ENCODE results near the gene MRPS23.

Gene MRPS23

GRCh38 chr17:57888311-57889216 lies 38.7 kb upstream of the MRPS23 start:
- Histone ChIP-seq H3K27ac (replicated peaks; ENCODE audit: low read length) (no peak overlapping the region), H3K4me1 (ENCODE audit: control insufficient read depth in 2 of 2, insufficient read depth in 1 of 2, low read depth in 1 of 2, low read length in 2 of 2) (peaks cover 11 to 14% of the 10 kb centered on the region in 2 donors), H3K9me3 (replicated peaks in 1 of 2; ENCODE audit: control insufficient read depth in 2 of 2, insufficient read depth in 1 of 2, low read depth in 1 of 2, low read length in 2 of 2) (peaks cover 0 to 6% of the 10 kb centered on the region in 2 donors), H3K4ac (ENCODE audit: low read length) (no peak overlapping the region), H2BK5ac (ENCODE audit: low read length) (no peak overlapping the region), H3K4me3 (ENCODE audit: low read length in 2 of 2) (no peak overlapping the region), H3K4me2 (ENCODE audit: insufficient read depth, low read length, poor library complexity, severe bottlenecking) (no peak overlapping the region), H3K18ac (ENCODE audit: low read length) (peak overlapping the region; percentile 15), H3K9ac (ENCODE audit: low read depth, low read length, poor library complexity) (no peak overlapping the region), H2BK12ac (ENCODE audit: low read length) (no peak overlapping the region), H2BK120ac (ENCODE audit: low read depth, low read length) (no peak overlapping the region), H3K14ac (ENCODE audit: low read length) (no peak overlapping the region), H4K91ac (ENCODE audit: low read depth, low read length, poor library complexity) (no peak overlapping the region), H3K23ac (ENCODE audit: low read depth, low read length, poor library complexity) (no peak overlapping the region), H2AK5ac (ENCODE audit: low read depth, low read length) (peak overlapping the region; percentile 10), H3K27me3 (ENCODE audit: control insufficient read depth in 3 of 3, insufficient read depth in 3 of 3, low read depth in 1 of 3, low read length in 3 of 3) (no peaks in the 10 kb centered on the region), H4K8ac (ENCODE audit: low read depth, low read length) (no peak overlapping the region), H2BK15ac (ENCODE audit: low read length) (no peak overlapping the region), H2AFZ (ENCODE audit: low read length) (no peak overlapping the region), H3K36me3 (replicated peaks in 1 of 2; ENCODE audit: control insufficient read depth in 2 of 2, insufficient read depth in 2 of 2, low read length in 2 of 2) (peaks cover 3 to 33% of the 10 kb centered on the region in 2 donors), H3K79me1 (ENCODE audit: low read depth, low read length) (peaks cover 3% of the 10 kb centered on the region)
- WGBS, 2 donors (ENCODE audit: extremely low coverage in 2 of 2, insufficient read length in 2 of 2, insufficient replicate concordance in 1 of 2) = no CpG with 5 or more reads among the region's 12 CpGs
- no peak for DNase-seq (ENCODE audit: low spot score)

DNA sequence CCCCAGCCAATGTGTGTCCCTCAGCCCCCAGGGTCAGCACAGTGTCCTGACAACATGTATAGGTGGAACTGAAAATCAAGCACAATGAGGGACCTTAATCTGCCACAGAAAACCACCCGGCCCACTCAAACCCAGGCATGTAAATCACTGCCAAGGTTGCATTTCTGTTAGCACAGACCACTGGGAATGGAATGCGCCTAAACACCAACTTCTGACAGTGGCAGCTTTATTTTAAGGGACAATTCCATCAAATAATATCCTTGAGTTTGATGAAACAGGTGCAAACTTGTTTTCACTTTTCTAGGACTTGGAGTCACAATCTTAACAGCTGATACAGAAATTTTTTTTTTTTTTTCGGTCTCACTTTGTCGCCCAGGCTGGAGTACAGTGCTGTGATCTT lies 37.3 kb upstream of the MRPS23 start:
- Histone ChIP-seq H3K79me1 (ENCODE audit: low read depth, low read length) (peaks cover 3% of the 10 kb centered on the region), H2AFZ (ENCODE audit: low read length) (no peak overlapping the region), H2BK15ac (ENCODE audit: low read length) (no peak overlapping the region), H3K9me3 (replicated peaks in 1 of 2; ENCODE audit: control insufficient read depth in 2 of 2, insufficient read depth in 1 of 2, low read depth in 1 of 2, low read length in 2 of 2) (peaks cover 2 to 16% of the 10 kb centered on the region in 2 donors), H3K4me3 (ENCODE audit: low read length in 2 of 2) (no peak overlapping the region), H3K4ac (ENCODE audit: low read length) (no peak overlapping the region), H4K91ac (ENCODE audit: low read depth, low read length, poor library complexity) (no peak overlapping the region), H3K18ac (ENCODE audit: low read length) (no peak overlapping the region), H2BK5ac (ENCODE audit: low read length) (no peak overlapping the region), H2AK5ac (ENCODE audit: low read depth, low read length) (no peak overlapping the region), H4K8ac (ENCODE audit: low read depth, low read length) (no peak overlapping the region), H3K14ac (ENCODE audit: low read length) (no peak overlapping the region), H3K36me3 (replicated peaks in 1 of 2; ENCODE audit: control insufficient read depth in 2 of 2, insufficient read depth in 2 of 2, low read length in 2 of 2) (peaks cover 7 to 46% of the 10 kb centered on the region in 2 donors), H2BK120ac (ENCODE audit: low read depth, low read length) (no peak overlapping the region), H3K23ac (ENCODE audit: low read depth, low read length, poor library complexity) (no peak overlapping the region), H3K27me3 (ENCODE audit: control insufficient read depth in 3 of 3, insufficient read depth in 3 of 3, low read depth in 1 of 3, low read length in 3 of 3) (no peaks in the 10 kb centered on the region), H3K4me2 (ENCODE audit: insufficient read depth, low read length, poor library complexity, severe bottlenecking) (no peak overlapping the region), H3K27ac (replicated peaks; ENCODE audit: low read length) (no peak overlapping the region), H3K4me1 (ENCODE audit: control insufficient read depth in 2 of 2, insufficient read depth in 1 of 2, low read depth in 1 of 2, low read length in 2 of 2) (peaks cover under 1 to 4% of the 10 kb centered on the region in 2 donors), H3K9ac (ENCODE audit: low read depth, low read length, poor library complexity) (no peak overlapping the region), H2BK12ac (ENCODE audit: low read length) (no peak overlapping the region)
- DNase-seq (ENCODE audit: low spot score) = no peak
- WGBS, 2 donors (ENCODE audit: extremely low coverage in 2 of 2, insufficient read length in 2 of 2, insufficient replicate concordance in 1 of 2) = no CpG with 5 or more reads among the region's 4 CpGs

- no peak overlapping the region for H2BK12ac ChIP-seq (ENCODE audit: low read length)
- no peak overlapping the region for H3K27ac ChIP-seq (replicated peaks; ENCODE audit: low read length)
- no peak overlapping the region for H3K9ac ChIP-seq (ENCODE audit: low read depth, low read length, poor library complexity)
- H2AFZ ChIP-seq (ENCODE audit: low read length) = no peak overlapping the region
- no peak overlapping the region for H3K23ac ChIP-seq (ENCODE audit: low read depth, low read length, poor library complexity)
- WGBS, 2 donors (ENCODE audit: extremely low coverage in 2 of 2, insufficient read length in 2 of 2, insufficient replicate concordance in 1 of 2) = no CpG with 5 or more reads among the region's 4 CpGs
- H3K9me3 ChIP-seq (replicated peaks in 1 of 2; ENCODE audit: control insufficient read depth in 2 of 2, insufficient read depth in 1 of 2, low read depth in 1 of 2, low read length in 2 of 2) = peaks cover 2 to 16% of the 10 kb centered on the region in 2 donors
- no peak for DNase-seq (ENCODE audit: low spot score)
- H2BK15ac ChIP-seq (ENCODE audit: low read length) = no peak overlapping the region
- no peak overlapping the region for H2BK120ac ChIP-seq (ENCODE audit: low read depth, low read length)
- peaks cover 8 to 50% of the 10 kb centered on the region in 2 donors for H3K36me3 ChIP-seq (replicated peaks in 1 of 2; ENCODE audit: control insufficient read depth in 2 of 2, insufficient read depth in 2 of 2, low read length in 2 of 2)
- no peak overlapping the region for H4K91ac ChIP-seq (ENCODE audit: low read depth, low read length, poor library complexity)
- no peak overlapping the region for H2BK5ac ChIP-seq (ENCODE audit: low read length)
- no peak overlapping the region for H4K8ac ChIP-seq (ENCODE audit: low read depth, low read length)
- H2AK5ac ChIP-seq (ENCODE audit: low read depth, low read length) = no peak overlapping the region
- no peaks in the 10 kb centered on the region for H3K79me1 ChIP-seq (ENCODE audit: low read depth, low read length)
- no peak overlapping the region for H3K4ac ChIP-seq (ENCODE audit: low read length)
- H3K4me2 ChIP-seq (ENCODE audit: insufficient read depth, low read length, poor library complexity, severe bottlenecking) = no peak overlapping the region
- H3K4me1 ChIP-seq (ENCODE audit: control insufficient read depth in 2 of 2, insufficient read depth in 1 of 2, low read depth in 1 of 2, low read length in 2 of 2) = peaks cover 4 to 7% of the 10 kb centered on the region in 2 donors
- no peaks in the 10 kb centered on the region for H3K27me3 ChIP-seq (ENCODE audit: control insufficient read depth in 3 of 3, insufficient read depth in 3 of 3, low read depth in 1 of 3, low read length in 3 of 3)
- no peak overlapping the region for H3K14ac ChIP-seq (ENCODE audit: low read length)
- no peak overlapping the region for H3K18ac ChIP-seq (ENCODE audit: low read length)
- no peak overlapping the region for H3K4me3 ChIP-seq (ENCODE audit: low read length in 2 of 2)
Measured at GRCh38 chr17:57886020-57886419, 36.2 kb upstream of the MRPS23 start.

DNA sequence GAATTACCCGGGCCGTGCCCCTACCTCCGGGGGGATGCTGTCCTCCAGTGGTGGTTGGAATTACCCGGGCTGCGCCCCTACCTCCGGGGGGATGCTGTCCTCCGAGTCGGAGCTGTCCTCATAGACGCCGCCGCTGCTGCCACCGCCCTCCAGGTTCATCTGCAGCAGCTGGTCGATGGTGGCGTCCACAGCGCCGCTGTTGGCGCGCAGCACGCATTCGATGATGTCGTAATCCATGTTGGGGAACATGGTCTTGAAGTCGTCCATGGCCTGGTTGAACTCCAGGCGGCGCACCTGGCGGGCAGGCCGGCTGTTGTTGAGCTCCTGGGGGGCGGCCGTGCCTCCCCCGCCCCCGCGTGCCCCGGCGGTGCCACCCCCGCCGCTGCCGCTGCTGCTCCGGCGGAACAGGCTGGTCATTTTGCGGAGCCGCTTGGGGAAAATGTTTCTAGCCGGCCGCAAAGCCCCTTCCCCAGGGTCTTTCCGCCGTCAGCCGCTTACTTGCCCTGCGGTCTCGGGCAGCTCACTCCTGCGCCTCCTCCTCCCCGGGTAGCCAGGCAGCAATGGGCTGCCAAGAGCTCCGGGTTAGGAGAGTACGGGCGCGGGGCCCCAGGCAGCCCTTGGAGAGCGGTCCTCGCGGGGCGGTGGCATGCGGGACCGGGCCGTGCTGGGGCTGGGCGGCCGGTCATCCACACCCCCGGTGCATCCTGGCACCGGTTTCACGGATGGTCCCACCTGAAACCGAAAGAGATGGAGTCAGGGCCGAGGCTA lies 35.5 kb upstream of the MRPS23 start:
- peak overlapping the region; percentile 32 for H2AK5ac ChIP-seq (ENCODE audit: low read depth, low read length)
- H2BK5ac ChIP-seq (ENCODE audit: low read length) = no peak overlapping the region
- H4K91ac ChIP-seq (ENCODE audit: low read depth, low read length, poor library complexity) = no peak overlapping the region
- H3K9ac ChIP-seq (ENCODE audit: low read depth, low read length, poor library complexity) = no peak overlapping the region
- H3K4ac ChIP-seq (ENCODE audit: low read length) = no peak overlapping the region
- H2BK15ac ChIP-seq (ENCODE audit: low read length) = no peak overlapping the region
- H3K4me3 ChIP-seq (ENCODE audit: low read length in 2 of 2) = no peak overlapping the region
- no peak overlapping the region for H3K27ac ChIP-seq (replicated peaks; ENCODE audit: low read length)
- no peak overlapping the region for H2AFZ ChIP-seq (ENCODE audit: low read length)
- no CpG with 5 or more reads among the region's 67 CpGs for WGBS, 2 donors (ENCODE audit: extremely low coverage in 2 of 2, insufficient read length in 2 of 2, insufficient replicate concordance in 1 of 2)
- H3K36me3 ChIP-seq (replicated peaks in 1 of 2; ENCODE audit: control insufficient read depth in 2 of 2, insufficient read depth in 2 of 2, low read length in 2 of 2) = peaks cover 9 to 56% of the 10 kb centered on the region in 2 donors
- no peaks in the 10 kb centered on the region for H3K79me1 ChIP-seq (ENCODE audit: low read depth, low read length)
- no peak overlapping the region for H3K18ac ChIP-seq (ENCODE audit: low read length)
- H3K4me1 ChIP-seq (ENCODE audit: control insufficient read depth in 2 of 2, insufficient read depth in 1 of 2, low read depth in 1 of 2, low read length in 2 of 2) = peaks cover 6 to 7% of the 10 kb centered on the region in 2 donors
- no peak overlapping the region for H4K8ac ChIP-seq (ENCODE audit: low read depth, low read length)
- H3K27me3 ChIP-seq (ENCODE audit: control insufficient read depth in 3 of 3, insufficient read depth in 3 of 3, low read depth in 1 of 3, low read length in 3 of 3) = no peaks in the 10 kb centered on the region
- H3K14ac ChIP-seq (ENCODE audit: low read length) = no peak overlapping the region
- peaks cover 2 to 16% of the 10 kb centered on the region in 2 donors for H3K9me3 ChIP-seq (replicated peaks in 1 of 2; ENCODE audit: control insufficient read depth in 2 of 2, insufficient read depth in 1 of 2, low read depth in 1 of 2, low read length in 2 of 2)
- no peak overlapping the region for H2BK120ac ChIP-seq (ENCODE audit: low read depth, low read length)
- H2BK12ac ChIP-seq (ENCODE audit: low read length) = no peak overlapping the region
- DNase-seq (ENCODE audit: low spot score) = no peak
- peak overlapping the region; percentile 52 for H3K23ac ChIP-seq (ENCODE audit: low read depth, low read length, poor library complexity)
- H3K4me2 ChIP-seq (ENCODE audit: insufficient read depth, low read length, poor library complexity, severe bottlenecking) = no peak overlapping the region

Data from neuronal stem cell (in vitro differentiated cells).